GM12878 (cell line): Measurements from ENCODE around the gene ARHGEF38. TPM values are rescaled to one million over a fixed set of nuclear protein-coding genes. Genes with fewer than 3 reads are reported as not detected.

ENCODE experiments used
- ATAC-seq: fragments of 200-7000 bp; cut with Tn5 transposase; 3 replicates; pipeline ENCODE4 v1.9.1; 2020; ENCODE audit warnings: mild to moderate bottlenecking, moderate library complexity
- BruUV-seq: library from RNA; stranded (reverse); fragments of 400-500 nt; replicated peaks from 2 replicates; lab custom pipeline; 2021; lab: Mats Ljungman, UMichigan
- CTCF ChIA-PET: fragments of 300-600 bp; sonication (Branson Sonifier 250); formaldehyde crosslinking; extraction: SDS; loops from one replicate; lab custom pipeline; 2021; ENCODE audit warnings: inconsistent platforms; lab: Yijun Ruan, JAX
- POLR2A ChIA-PET: fragments of 350-600 bp; formaldehyde crosslinking; extraction: SDS; loops from one replicate; lab custom pipeline; 2021; ENCODE audit warnings: inconsistent platforms; lab: Charles Lee
- RAD21 ChIA-PET: fragments of 300-600 bp; sonication (Branson Sonifier 250); formaldehyde crosslinking; loops from one replicate; lab custom pipeline; 2023; ENCODE audit warnings: antibody characterized with exemption; ENCODE audit not compliant: unreplicated experiment; lab: Charles Lee
- SMC1A ChIA-PET: fragments of 300-600 bp; sonication (Branson Sonifier 250); formaldehyde crosslinking; loops from one replicate; lab custom pipeline; 2023; ENCODE audit not compliant: unreplicated experiment, uncharacterized antibody; lab: Charles Lee
- DNase-seq: peaks from one replicate; pipeline ENCODE4 v3.0.0-alpha.2; 2011; ENCODE audit warnings: low read depth, low spot score
- FAIRE-seq: peaks from 3 replicates; lab custom pipeline; 2011; peaks lifted over from hg19 to GRCh38; lab: Jason Lieb, UNC
- H2AFZ ChIP-seq: 2 replicates; pipeline ENCODE4 v1.6.0; 2011; ENCODE audit warnings: low read depth, low read length, control low read depth; ENCODE audit not compliant: control insufficient read depth
- H3K27ac ChIP-seq: 2 replicates; pipeline ENCODE4 v1.5.1; 2011; ENCODE audit warnings: control low read depth; ENCODE audit not compliant: control insufficient read depth, insufficient read depth
- H3K27me3 ChIP-seq, 2 experiments: replicated peaks in 1 of 2; 2 replicates each; pipeline versions ENCODE4 v1.6.0 to v1.6.1; 2011; ENCODE audit warnings: low read length in 1 of 2; ENCODE audit not compliant: control insufficient read depth in 2 of 2, insufficient read depth in 2 of 2
- H3K36me3 ChIP-seq, 2 experiments: 2 replicates each; pipeline ENCODE4 v1.5.1; 2011; ENCODE audit warnings: low read length in 1 of 2; ENCODE audit not compliant: control insufficient read depth in 2 of 2, insufficient read depth in 2 of 2
- H3K4me1 ChIP-seq: 2 replicates; pipeline ENCODE4 v1.6.1; 2011; ENCODE audit warnings: mild to moderate bottlenecking, low read length, moderate library complexity, mixed read lengths; ENCODE audit not compliant: control insufficient read depth, insufficient read depth
- H3K4me2 ChIP-seq: 2 replicates; pipeline ENCODE4 v1.6.0; 2011; ENCODE audit warnings: control low read depth; ENCODE audit not compliant: control insufficient read depth, insufficient read depth
- H3K4me3 ChIP-seq: fragments of 200-600 bp; sonication (generic); 2 replicates; pipeline ENCODE4 v1.5.1; 2016
- H3K79me2 ChIP-seq: 2 replicates; pipeline ENCODE4 v1.6.0; 2011; ENCODE audit warnings: low read length; ENCODE audit not compliant: control insufficient read depth, insufficient read depth
- H3K9ac ChIP-seq: 2 replicates; pipeline ENCODE4 v1.8.0; 2011; ENCODE audit warnings: low read length, control low read depth, mixed read lengths; ENCODE audit not compliant: control insufficient read depth, insufficient read depth
- H3K9me3 ChIP-seq: replicated peaks from 3 replicates; pipeline ENCODE4 v1.5.1; 2011; ENCODE audit warnings: mild to moderate bottlenecking, low read length; ENCODE audit not compliant: control insufficient read depth, insufficient read depth
- H4K20me1 ChIP-seq: 2 replicates; pipeline ENCODE4 v1.6.0; 2011; ENCODE audit not compliant: control insufficient read depth, insufficient read depth
- BRCA1 ChIP-seq: IDR thresholded peaks from 2 replicates; pipeline ENCODE4 v1.6.1; 2011; ENCODE audit warnings: low read depth, low read length, improper control_type of control experiment
- IRF4 ChIP-seq: IDR thresholded peaks from 2 replicates; pipeline ENCODE4 v1.6.1; 2011; ENCODE audit warnings: low read depth, low read length
- MTA3 ChIP-seq: IDR thresholded peaks from 2 replicates; pipeline ENCODE4 v1.6.1; 2012; ENCODE audit warnings: low read length, inconsistent platforms, borderline replicate concordance
- MYB ChIP-seq: fragments of 150-350 bp; IDR thresholded peaks from 2 replicates; pipeline ENCODE4 v1.6.1; 2014; ENCODE audit warnings: mild to moderate bottlenecking, low read depth, low read length, borderline replicate concordance
- NFIC ChIP-seq: IDR thresholded peaks from 2 replicates; pipeline ENCODE4 v1.6.1; 2012; ENCODE audit warnings: low read depth, mild to moderate bottlenecking, inconsistent platforms, low read length, moderate library complexity
- NFXL1 ChIP-seq: fragments of 450-650 bp; IDR thresholded peaks from 2 replicates; pipeline ENCODE4 v1.6.1; 2017; ENCODE audit warnings: antibody characterized with exemption, mild to moderate bottlenecking, borderline replicate concordance
- PAX5 ChIP-seq: IDR thresholded peaks from 2 replicates; pipeline ENCODE4 v1.6.1; 2011; ENCODE audit warnings: low read depth, low read length, borderline replicate concordance
- RB1 ChIP-seq: fragments of 450-650 bp; formaldehyde crosslinking; IDR thresholded peaks from 2 replicates; pipeline ENCODE4 v1.6.1; 2017; ENCODE audit warnings: mild to moderate bottlenecking, borderline replicate concordance
- RCOR1 ChIP-seq: conservative IDR thresholded peaks from 2 replicates; pipeline ENCODE4 v1.6.1; 2012; ENCODE audit warnings: low read depth, low read length, improper control_type of control experiment
- ZBTB40 ChIP-seq: fragments of 450-650 bp; IDR thresholded peaks from 2 replicates; pipeline ENCODE4 v1.6.1; 2016; ENCODE audit warnings: mild to moderate bottlenecking, moderate library complexity, borderline replicate concordance
- ZNF207 ChIP-seq: fragments of 450-650 bp; IDR thresholded peaks from 2 replicates; pipeline ENCODE4 v1.6.1; 2014; ENCODE audit warnings: antibody characterized with exemption, mild to moderate bottlenecking, borderline replicate concordance
- WGBS: methylation state at CpG from one replicate; pipeline ENCODE4 v1.1.6; 2016; ENCODE audit warnings: low lambda C conversion rate; ENCODE audit not compliant: insufficient replicate concordance, insufficient coverage; ENCODE audit errors: missing lambda C conversion rate; 5-methylcytosine and 5-hydroxymethylcytosine counted together
- in situ Hi-C: fragments of 300-500 bp; cut with MboI; formaldehyde crosslinking; loops from 9 replicates; pipeline ENCODE4 v1.14.3; 2018; ENCODE audit warnings: mixed read lengths
- intact Hi-C: fragments of 100-400 bp; cut with micrococcal nuclease; formaldehyde crosslinking; loops from one replicate; pipeline ENCODE4 v1.14.2; 2022; ENCODE audit not compliant: unreplicated experiment
- polyA plus RNA-seq, 11 experiments: library from polyadenylated mRNA; depleted of rRNA in 4 of 11; unstranded in 6 of 11; stranded (reverse) in 5 of 11; fragments of >200 nt; fragmentation: Nextera tagmentation in 4 of 11; fragmentation: Illumina TruSeq in 1 of 11; extraction: Ambion mirVana in 4 of 11; extraction: Trizol in 1 of 11; gene quantifications; 1 replicate in 1 of 11; 2 replicates in 10 of 11; pipeline versions ENCODE4 v1.2.1 to v1.2.3, GENCODE V29; 2011 to 2016; ENCODE audit warnings: inconsistent platforms in 2 of 11, missing spikeins in 2 of 11, low read depth in 1 of 11
- total RNA-seq, 4 experiments: library from RNA; depleted of rRNA in 3 of 4; stranded (reverse); fragments of >200 nt in 3 of 4; fragmentation: Illumina TruSeq in 1 of 4; extraction: Trizol in 1 of 4; gene quantifications; 2 replicates each; pipeline versions ENCODE4 v1.2.1 to v1.2.3, GENCODE V29; 2013 to 2021
- TF ChIP-seq, protein P1 (sequence below): IDR thresholded peaks from 2 replicates; pipeline ENCODE4 v1.6.1; 2012; ENCODE audit warnings: mild to moderate bottlenecking, low read depth, low read length
- TF ChIP-seq, protein P2 (sequence below): IDR thresholded peaks from 2 replicates; pipeline ENCODE4 v1.6.1; 2012; ENCODE audit warnings: low read depth, low read length, improper control_type of control experiment

Gene ARHGEF38
- total and polyA plus RNA-seq, 10 of the 15 experiments (the other 5 are each of a cell fraction or from before 2014, with no cell fraction given): 0.01 to 1.1 (median 0.09) TPM; not detected in 2

DNA sequence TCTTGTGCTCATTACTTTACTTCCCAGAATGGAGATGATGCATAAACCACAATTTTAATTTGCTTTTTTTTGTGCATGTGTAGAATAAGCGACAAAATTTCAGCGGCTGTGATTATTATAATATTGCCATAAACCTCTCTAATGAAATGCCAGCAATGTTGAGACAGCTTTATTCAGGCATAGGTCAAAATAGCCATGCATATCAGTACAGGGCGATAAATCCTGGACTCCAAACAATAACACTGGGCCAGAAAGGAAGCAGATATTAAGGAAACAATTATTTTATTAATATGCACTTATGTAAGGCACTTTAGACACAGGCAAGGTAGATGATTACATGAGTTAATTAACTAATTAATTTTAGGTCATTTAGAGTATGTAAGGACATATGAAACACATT, 47.1 kb downstream of the ARHGEF38 start (continued):
- TF ChIP-seq ZBTB40 (no peak), BRCA1 (no peak), NFXL1 (no peak)

GRCh38 chr4:105599932-105600655, 47.7 kb downstream of the ARHGEF38 start:
- no peak overlapping the region for H2AFZ ChIP-seq
- FAIRE-seq (no peak), DNase-seq (no peak)
- H3K9ac ChIP-seq: no peak overlapping the region
- intact Hi-C loops (no loop called here), in situ Hi-C loops (no loop called here)
- 93% methylated on average over 3 of the region's 3 CpGs for WGBS
- POLR2A ChIA-PET: no interaction called here
- no peaks in the 10 kb centered on the region for H3K9me3 ChIP-seq
- CTCF ChIA-PET: interaction anchor here (0.9 to 1.6 kb wide), 5 partner anchors 10 to 79 kb away, joined by 3 to 8 read pairs (median 4); no protein-coding TSS in a partner anchor
- H3K27me3 ChIP-seq: no peaks in the 10 kb centered on the region
- SMC1A ChIA-PET: interaction anchor here (1.0 to 2.2 kb wide), 3 partner anchors 32 to 87 kb away, joined by 3 to 13 read pairs (median 6); no protein-coding TSS in a partner anchor
- no peaks in the 10 kb centered on the region for H4K20me1 ChIP-seq
- RAD21 ChIA-PET: interaction anchor here (0.8 to 1.4 kb wide), 6 partner anchors 18 to 79 kb away, joined by 3 to 4 read pairs (median 4); no protein-coding TSS in a partner anchor
- BruUV-seq: no TSS peak
- H3K79me2 ChIP-seq: no peaks in the 10 kb centered on the region
- no peak overlapping the region for H3K4me2 ChIP-seq
- H3K27ac ChIP-seq: no peak overlapping the region
- no peaks in the 10 kb centered on the region for H3K4me1 ChIP-seq
- no peak overlapping the region for H3K4me3 ChIP-seq
- no peaks in the 10 kb centered on the region for H3K36me3 ChIP-seq
- TF ChIP-seq ZNF207 (no peak), BRCA1 (no peak), NFIC (no peak), MTA3 (no peak), RB1 (no peak), PAX5 (no peak), MYB (no peak), IRF4 (no peak), RCOR1 (no peak)
- TF ChIP-seq, protein P1, sequence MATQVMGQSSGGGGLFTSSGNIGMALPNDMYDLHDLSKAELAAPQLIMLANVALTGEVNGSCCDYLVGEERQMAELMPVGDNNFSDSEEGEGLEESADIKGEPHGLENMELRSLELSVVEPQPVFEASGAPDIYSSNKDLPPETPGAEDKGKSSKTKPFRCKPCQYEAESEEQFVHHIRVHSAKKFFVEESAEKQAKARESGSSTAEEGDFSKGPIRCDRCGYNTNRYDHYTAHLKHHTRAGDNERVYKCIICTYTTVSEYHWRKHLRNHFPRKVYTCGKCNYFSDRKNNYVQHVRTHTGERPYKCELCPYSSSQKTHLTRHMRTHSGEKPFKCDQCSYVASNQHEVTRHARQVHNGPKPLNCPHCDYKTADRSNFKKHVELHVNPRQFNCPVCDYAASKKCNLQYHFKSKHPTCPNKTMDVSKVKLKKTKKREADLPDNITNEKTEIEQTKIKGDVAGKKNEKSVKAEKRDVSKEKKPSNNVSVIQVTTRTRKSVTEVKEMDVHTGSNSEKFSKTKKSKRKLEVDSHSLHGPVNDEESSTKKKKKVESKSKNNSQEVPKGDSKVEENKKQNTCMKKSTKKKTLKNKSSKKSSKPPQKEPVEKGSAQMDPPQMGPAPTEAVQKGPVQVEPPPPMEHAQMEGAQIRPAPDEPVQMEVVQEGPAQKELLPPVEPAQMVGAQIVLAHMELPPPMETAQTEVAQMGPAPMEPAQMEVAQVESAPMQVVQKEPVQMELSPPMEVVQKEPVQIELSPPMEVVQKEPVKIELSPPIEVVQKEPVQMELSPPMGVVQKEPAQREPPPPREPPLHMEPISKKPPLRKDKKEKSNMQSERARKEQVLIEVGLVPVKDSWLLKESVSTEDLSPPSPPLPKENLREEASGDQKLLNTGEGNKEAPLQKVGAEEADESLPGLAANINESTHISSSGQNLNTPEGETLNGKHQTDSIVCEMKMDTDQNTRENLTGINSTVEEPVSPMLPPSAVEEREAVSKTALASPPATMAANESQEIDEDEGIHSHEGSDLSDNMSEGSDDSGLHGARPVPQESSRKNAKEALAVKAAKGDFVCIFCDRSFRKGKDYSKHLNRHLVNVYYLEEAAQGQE: no peak
- TF ChIP-seq, protein P2, sequence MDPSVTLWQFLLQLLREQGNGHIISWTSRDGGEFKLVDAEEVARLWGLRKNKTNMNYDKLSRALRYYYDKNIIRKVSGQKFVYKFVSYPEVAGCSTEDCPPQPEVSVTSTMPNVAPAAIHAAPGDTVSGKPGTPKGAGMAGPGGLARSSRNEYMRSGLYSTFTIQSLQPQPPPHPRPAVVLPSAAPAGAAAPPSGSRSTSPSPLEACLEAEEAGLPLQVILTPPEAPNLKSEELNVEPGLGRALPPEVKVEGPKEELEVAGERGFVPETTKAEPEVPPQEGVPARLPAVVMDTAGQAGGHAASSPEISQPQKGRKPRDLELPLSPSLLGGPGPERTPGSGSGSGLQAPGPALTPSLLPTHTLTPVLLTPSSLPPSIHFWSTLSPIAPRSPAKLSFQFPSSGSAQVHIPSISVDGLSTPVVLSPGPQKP: no peak
- TF ChIP-seq, all 136 proteins: peak for 0
- no peak for ATAC-seq
